Measurements from ENCODE around the gene ZDHHC22.

ZDHHC22 gene

DNA sequence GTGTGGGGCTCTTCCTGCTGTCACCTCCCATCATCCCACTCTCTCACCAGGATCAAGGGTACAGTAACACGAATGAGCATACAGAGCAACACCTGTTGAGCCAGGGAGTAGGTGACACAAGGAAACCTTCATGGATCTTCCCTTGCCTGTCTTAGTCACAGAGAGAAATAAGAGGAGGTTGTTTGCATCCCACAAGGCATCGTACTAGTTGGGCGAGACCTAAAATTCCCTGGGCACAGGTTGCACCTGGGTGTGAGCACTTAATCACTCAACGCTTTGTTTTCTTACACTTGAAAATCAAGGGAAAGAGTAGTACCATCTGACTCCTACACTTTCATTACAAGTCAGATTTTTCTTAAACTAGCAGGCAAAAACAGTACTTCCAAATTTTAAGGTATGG is 27.0 kb downstream of the ZDHHC22 start:
- Mint-ChIP-seq H3K4me1 (peaks cover 2% of the 10 kb centered on the region), H3K36me3 (peaks cover 28% of the 10 kb centered on the region), H3K9me3 (no peaks in the 10 kb centered on the region), H3K27me3 (no peaks in the 10 kb centered on the region), H3K4me3 (no peak overlapping the region), H3K27ac (no peak overlapping the region)
- no peak for DNase-seq
- CTCF ChIA-PET, result interaction anchor here (0.9 to 1.2 kb wide), 2 partner anchors 12 to 19 kb away, joined by 3 to 4 read pairs; no protein-coding TSS in a partner anchor

- H3K27me3 Mint-ChIP-seq, result no peaks in the 10 kb centered on the region
- DNase-seq, result no peak
- CTCF ChIA-PET, result interaction anchor here (0.9 to 2.9 kb wide), 3 partner anchors 10 to 12 kb away, joined by 3 to 12 read pairs (median 3); no protein-coding TSS in a partner anchor
- no peak overlapping the region for H3K4me3 Mint-ChIP-seq
- no peaks in the 10 kb centered on the region for H3K9me3 Mint-ChIP-seq
- H3K36me3 Mint-ChIP-seq, result peaks cover 31% of the 10 kb centered on the region
- H3K27ac Mint-ChIP-seq, result no peak overlapping the region
- H3K4me1 Mint-ChIP-seq, result no peaks in the 10 kb centered on the region
Measured at GRCh38 chr14:77113644-77114043, 27.9 kb downstream of the ZDHHC22 start.

GRCh38 chr14:77111021-77111420 is 30.6 kb downstream of the ZDHHC22 start:
- H3K4me1 Mint-ChIP-seq, result no peaks in the 10 kb centered on the region

DNA sequence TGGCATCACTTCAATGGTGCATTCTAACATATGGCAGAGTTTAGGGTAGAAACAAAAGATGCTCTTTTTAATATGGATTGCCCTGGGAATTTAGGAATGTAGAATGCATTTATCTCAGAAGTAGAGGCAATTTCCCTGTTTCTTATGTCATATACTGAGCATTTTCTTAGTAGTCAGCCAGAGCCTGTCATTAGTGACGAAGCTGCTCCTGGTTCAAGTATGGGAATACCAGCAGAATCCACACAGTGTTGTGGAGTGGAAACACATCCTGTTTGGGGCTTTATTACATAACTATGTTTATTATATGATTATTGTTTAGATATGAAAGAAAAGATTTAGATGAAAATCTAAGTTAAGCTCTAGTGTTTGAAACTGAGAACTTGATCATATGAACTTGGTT is 31.3 kb downstream of the ZDHHC22 start:
- DNase-seq, result no peak
- Mint-ChIP-seq H3K27ac (no peak overlapping the region), H3K4me1 (no peaks in the 10 kb centered on the region), H3K9me3 (no peaks in the 10 kb centered on the region), H3K4me3 (no peak overlapping the region), H3K27me3 (no peaks in the 10 kb centered on the region), H3K36me3 (peaks cover 36% of the 10 kb centered on the region)
- CTCF ChIA-PET, result interaction anchor here (1.9 kb wide), 1 partner anchor 40 kb away, joined by 4 read pairs; no protein-coding TSS in a partner anchor

More at GRCh38 chr14:77111021-77111420, 30.6 kb downstream of the ZDHHC22 start:
- Mint-ChIP-seq H3K4me3 (no peak overlapping the region), H3K36me3 (peaks cover 36% of the 10 kb centered on the region), H3K27me3 (no peaks in the 10 kb centered on the region), H3K27ac (no peak overlapping the region), H3K9me3 (no peaks in the 10 kb centered on the region)
- CTCF ChIA-PET, result interaction anchor here (1.3 to 2.9 kb wide), 2 partner anchors 11 to 13 kb away, joined by 3 to 12 read pairs; no protein-coding TSS in a partner anchor
- no peak for DNase-seq

DNA sequence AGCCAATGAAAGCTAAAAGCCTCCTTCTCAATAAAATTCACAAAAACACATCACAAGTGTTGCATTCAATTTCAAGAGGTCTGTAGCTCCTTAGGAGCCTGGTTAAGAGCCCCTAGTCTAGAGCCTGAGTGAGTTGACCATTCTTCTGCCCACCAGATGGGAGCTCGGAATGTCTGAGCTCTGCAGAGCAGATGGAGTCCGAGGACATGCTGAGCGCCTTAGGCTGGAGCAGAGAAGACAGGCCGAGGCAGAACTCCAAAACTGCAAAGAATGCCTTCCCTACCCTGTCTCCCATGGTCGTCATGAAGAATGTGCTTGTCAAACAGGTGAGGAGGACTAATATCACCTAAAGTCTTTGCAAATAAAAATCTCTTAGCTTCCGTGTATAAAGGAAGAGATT is 31.9 kb downstream of the ZDHHC22 start:
- peaks cover 32% of the 10 kb centered on the region for H3K36me3 Mint-ChIP-seq
- H3K27ac Mint-ChIP-seq, result no peak overlapping the region
- H3K9me3 Mint-ChIP-seq, result no peaks in the 10 kb centered on the region
- no peak for DNase-seq
- no peaks in the 10 kb centered on the region for H3K4me1 Mint-ChIP-seq
- no peaks in the 10 kb centered on the region for H3K27me3 Mint-ChIP-seq
- CTCF ChIA-PET, result interaction anchor here (1.2 to 1.9 kb wide), 2 partner anchors 13 to 40 kb away, joined by 4 to 6 read pairs; no protein-coding TSS in a partner anchor
- H3K4me3 Mint-ChIP-seq, result no peak overlapping the region

GRCh38 chr14:77108753-77109152 is 32.8 kb downstream of the ZDHHC22 start:
- Mint-ChIP-seq H3K4me3 (no peak overlapping the region), H3K27me3 (no peaks in the 10 kb centered on the region), H3K27ac (no peak overlapping the region), H3K4me1 (no peaks in the 10 kb centered on the region), H3K9me3 (no peaks in the 10 kb centered on the region), H3K36me3 (peaks cover 28% of the 10 kb centered on the region)
- CTCF ChIA-PET, result interaction anchor here (1.0 to 1.9 kb wide), 3 partner anchors 14 to 45 kb away, joined by 4 to 6 read pairs (median 5); no protein-coding TSS in a partner anchor
- DNase-seq, result no peak

GRCh38 chr14:77107228-77107627 is 34.4 kb downstream of the ZDHHC22 start:
- H3K9me3 Mint-ChIP-seq, result no peaks in the 10 kb centered on the region
- CTCF ChIA-PET, result interaction anchor here (0.9 to 1.3 kb wide), 2 partner anchors 12 to 235 kb away, joined by 3 to 4 read pairs; no protein-coding TSS in a partner anchor
- H3K4me1 Mint-ChIP-seq, result no peaks in the 10 kb centered on the region
- no peak for DNase-seq
- H3K36me3 Mint-ChIP-seq, result peaks cover 24% of the 10 kb centered on the region
- H3K4me3 Mint-ChIP-seq, result no peak overlapping the region
- H3K27me3 Mint-ChIP-seq, result no peaks in the 10 kb centered on the region
- H3K27ac Mint-ChIP-seq, result no peak overlapping the region

DNA sequence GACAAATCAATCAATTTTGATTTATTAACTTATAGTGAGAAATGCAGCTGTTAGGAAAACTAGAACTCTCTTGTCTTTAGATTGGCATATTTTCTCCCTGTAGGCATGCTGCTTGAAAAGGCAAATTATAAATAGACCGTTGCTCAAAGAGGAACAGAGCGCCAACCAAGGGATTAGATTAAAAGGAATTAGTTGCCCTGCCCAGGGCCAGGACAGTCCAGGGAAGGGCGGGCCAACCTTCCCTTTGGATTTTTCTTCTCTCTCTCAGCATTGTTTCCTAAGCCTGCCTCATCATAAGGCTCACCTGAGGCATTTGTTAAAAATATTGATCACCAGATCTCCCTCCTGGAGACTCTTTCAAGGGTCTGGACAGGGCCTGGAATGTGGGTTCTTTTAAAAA is 34.9 kb downstream of the ZDHHC22 start:
- no peaks in the 10 kb centered on the region for H3K27me3 Mint-ChIP-seq
- peaks cover 23% of the 10 kb centered on the region for H3K36me3 Mint-ChIP-seq
- H3K4me1 Mint-ChIP-seq, result no peaks in the 10 kb centered on the region
- no peak for DNase-seq
- H3K9me3 Mint-ChIP-seq, result no peaks in the 10 kb centered on the region
- CTCF ChIA-PET, result interaction anchor here (1.3 kb wide), 1 partner anchor 234 kb away, joined by 3 read pairs; no protein-coding TSS in a partner anchor
- no peak overlapping the region for H3K4me3 Mint-ChIP-seq
- H3K27ac Mint-ChIP-seq, result no peak overlapping the region

- no peak overlapping the region for H3K27ac Mint-ChIP-seq
- H3K27me3 Mint-ChIP-seq, result no peaks in the 10 kb centered on the region
- H3K9me3 Mint-ChIP-seq, result no peaks in the 10 kb centered on the region
- no peak for DNase-seq
- H3K4me3 Mint-ChIP-seq, result no peak overlapping the region
- CTCF ChIA-PET, result interaction anchor here (0.9 to 1.5 kb wide), 5 partner anchors 10 to 210 kb away, joined by 3 to 5 read pairs (median 3); no protein-coding TSS in a partner anchor
- H3K36me3 Mint-ChIP-seq, result peaks cover 18% of the 10 kb centered on the region
- no peaks in the 10 kb centered on the region for H3K4me1 Mint-ChIP-seq
Measured at GRCh38 chr14:77105145-77105939, 36.2 kb downstream of the ZDHHC22 start.

DNA sequence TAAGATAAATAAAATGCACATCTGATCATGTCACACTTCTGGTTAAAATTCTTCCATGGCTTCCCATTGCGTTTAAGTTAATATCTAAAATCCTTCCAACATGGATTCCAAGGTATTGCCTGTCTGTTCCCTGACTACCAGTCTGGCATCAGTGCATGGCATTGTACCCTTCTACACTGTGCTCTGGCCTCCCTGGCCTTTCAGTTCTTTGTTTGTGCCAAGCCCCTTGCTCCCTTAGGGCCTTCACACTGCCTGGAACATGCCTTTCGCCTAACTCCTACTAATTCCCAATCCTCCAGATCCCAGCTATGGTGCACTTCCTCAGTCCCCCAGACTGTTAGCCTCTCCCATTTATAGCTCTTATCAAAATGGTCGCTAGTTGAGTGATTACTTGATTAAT is 37.2 kb downstream of the ZDHHC22 start:
- H3K4me3 Mint-ChIP-seq, result no peak overlapping the region
- H3K4me1 Mint-ChIP-seq, result peaks cover 6% of the 10 kb centered on the region
- CTCF ChIA-PET, result interaction anchor here (1.2 to 1.5 kb wide), 3 partner anchors 20 to 211 kb away, joined by 3 to 5 read pairs (median 4); no protein-coding TSS in a partner anchor
- H3K9me3 Mint-ChIP-seq, result no peaks in the 10 kb centered on the region
- H3K27me3 Mint-ChIP-seq, result no peaks in the 10 kb centered on the region
- H3K27ac Mint-ChIP-seq, result no peak overlapping the region
- DNase-seq, result no peak
- H3K36me3 Mint-ChIP-seq, result peaks cover 16% of the 10 kb centered on the region

DNA sequence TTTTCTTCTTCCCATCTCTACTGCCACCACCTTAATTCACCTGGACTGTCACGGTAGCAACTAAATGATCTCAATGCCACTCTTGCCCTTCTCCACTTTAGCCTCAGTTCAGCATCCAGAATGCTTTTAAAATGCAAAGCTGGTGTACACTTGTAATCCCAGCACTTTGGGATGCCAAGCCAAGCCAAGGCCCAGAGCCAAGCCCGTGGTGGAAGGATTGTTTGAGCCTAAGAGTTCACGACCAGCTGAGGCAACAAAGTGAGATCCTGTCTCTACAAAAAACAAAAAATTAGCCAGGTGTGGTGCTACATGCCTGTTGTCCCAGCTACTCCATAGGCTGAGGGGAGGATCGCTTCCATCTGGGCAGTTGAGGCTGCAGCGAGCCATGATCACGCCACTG is 37.6 kb downstream of the ZDHHC22 start:
- Mint-ChIP-seq H3K36me3 (peaks cover 16% of the 10 kb centered on the region), H3K4me3 (no peak overlapping the region), H3K4me1 (peaks cover 10% of the 10 kb centered on the region), H3K27me3 (no peaks in the 10 kb centered on the region), H3K9me3 (no peaks in the 10 kb centered on the region), H3K27ac (no peak overlapping the region)
- no peak for DNase-seq
- CTCF ChIA-PET, result interaction anchor here (1.2 to 1.5 kb wide), 2 partner anchors 33 to 211 kb away, joined by 3 to 5 read pairs; no protein-coding TSS in a partner anchor

DNA sequence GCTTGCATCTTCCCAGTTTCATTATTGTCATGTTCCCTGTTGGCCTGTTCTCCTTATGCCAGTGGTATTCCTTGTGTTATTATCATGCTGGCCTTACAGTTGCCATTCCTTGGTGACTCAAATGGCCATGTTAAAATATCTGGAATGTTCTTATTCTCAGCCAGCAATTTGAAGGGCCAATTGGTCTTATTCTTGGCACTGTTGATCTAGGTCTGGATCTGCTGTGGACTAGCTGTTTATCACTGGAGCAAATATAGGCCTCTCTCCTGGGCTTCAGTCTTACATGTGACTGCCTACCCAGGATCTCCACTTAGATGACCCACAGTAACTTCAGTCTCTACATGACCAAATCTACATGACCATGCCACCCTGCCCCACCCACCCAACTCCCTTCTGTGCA is 38.1 kb downstream of the ZDHHC22 start:
- DNase-seq, result no peak
- Mint-ChIP-seq H3K9me3 (no peaks in the 10 kb centered on the region), H3K4me3 (no peak overlapping the region), H3K4me1 (peaks cover 14% of the 10 kb centered on the region), H3K27me3 (no peaks in the 10 kb centered on the region), H3K27ac (no peak overlapping the region), H3K36me3 (peaks cover 13% of the 10 kb centered on the region)
- CTCF ChIA-PET, result interaction anchor here (1.5 kb wide), 1 partner anchor 33 kb away, joined by 5 read pairs; no protein-coding TSS in a partner anchor

DNA sequence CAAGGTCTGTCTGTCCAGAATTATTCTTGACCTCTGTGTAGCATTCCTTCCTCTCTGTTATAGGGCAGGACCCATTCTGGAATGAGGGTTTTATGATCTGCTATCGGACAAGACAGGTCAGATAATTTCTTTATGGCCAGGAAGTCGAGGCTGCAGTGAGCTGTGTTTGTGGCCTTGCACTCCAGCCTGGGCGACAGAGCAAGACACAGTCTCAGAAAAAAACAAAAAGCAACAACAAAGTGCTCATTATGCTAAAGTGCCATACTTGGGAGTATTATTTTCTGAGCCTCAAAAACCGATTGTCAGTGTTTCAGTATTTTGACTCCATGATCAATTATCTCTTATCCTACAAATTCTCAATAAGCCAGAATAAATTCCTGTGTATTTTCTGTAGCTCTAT is 39.4 kb downstream of the ZDHHC22 start:
- H3K27me3 Mint-ChIP-seq, result peaks cover 4% of the 10 kb centered on the region
- H3K27ac Mint-ChIP-seq, result no peak overlapping the region
- H3K9me3 Mint-ChIP-seq, result no peaks in the 10 kb centered on the region
- peaks cover 21% of the 10 kb centered on the region for H3K4me1 Mint-ChIP-seq
- no peak for DNase-seq
- H3K4me3 Mint-ChIP-seq, result no peak overlapping the region
- CTCF ChIA-PET, result interaction anchor here (0.8 to 1.2 kb wide), 2 partner anchors 12 to 22 kb away, joined by 3 read pairs; no protein-coding TSS in a partner anchor
- H3K36me3 Mint-ChIP-seq, result peaks cover 10% of the 10 kb centered on the region

GRCh38 chr14:77100961-77101360 is 40.6 kb downstream of the ZDHHC22 start:
- DNase-seq, result no peak
- Mint-ChIP-seq H3K27me3 (peaks cover 4% of the 10 kb centered on the region), H3K9me3 (no peaks in the 10 kb centered on the region), H3K36me3 (peaks cover 2% of the 10 kb centered on the region), H3K27ac (no peak overlapping the region), H3K4me3 (no peak overlapping the region), H3K4me1 (peaks cover 30% of the 10 kb centered on the region)
- CTCF ChIA-PET, result interaction anchor here (3.0 kb wide), 1 partner anchor 23 kb away, joined by 30 read pairs; no protein-coding TSS in a partner anchor
